Activated naive CD8-positive, alpha-beta T cell treated with anti-CD3 and anti-CD28 coated beads, Interleukin-2, amount 10 ng/mL, durations not matched to agents 7 days and 5 days (primary cell): ENCODE measurements around the gene ZNG1A. TPM values are rescaled to one million over a fixed set of nuclear protein-coding genes. Genes with fewer than 3 reads are reported as not detected.
A peak's percentile ranks its signal among the peaks of the same experiment; 100 is the strongest.
"Not testable (repeated sequence)": the region's sequence is repeated elsewhere in the genome, so short reads cannot be mapped to it uniquely, and the experiment has no call there.

ENCODE experiments used
- ATAC-seq: fragments of 150-1000 bp; cut with Tn5 transposase; one replicate; pipeline ENCODE4 v1.10.0; 2021; ENCODE audit warnings: low read depth, moderate library complexity
- POLR2A ChIA-PET: fragments of 350-600 bp; sonication (Branson Sonifier 250); formaldehyde crosslinking; loops from one replicate; lab custom pipeline; 2021; ENCODE audit warnings: antibody characterized with exemption; lab: Charles Lee
- DNase-seq: peaks from one replicate; pipeline ENCODE4 v3.0.0; 2021
- H3K27ac Mint-ChIP-seq: one replicate; pipeline ENCODE4 v1.8.0; 2022; ENCODE audit warnings: mild to moderate bottlenecking, mixed read lengths
- H3K27me3 Mint-ChIP-seq: one replicate; pipeline ENCODE4 v1.8.0; 2022; ENCODE audit warnings: mild to moderate bottlenecking, moderate library complexity, mixed read lengths
- H3K36me3 Mint-ChIP-seq: one replicate; pipeline ENCODE4 v1.8.0; 2021; ENCODE audit warnings: mild to moderate bottlenecking, mixed read lengths
- H3K4me1 Mint-ChIP-seq: one replicate; pipeline ENCODE4 v1.8.0; 2021; ENCODE audit warnings: mixed read lengths
- H3K4me3 Mint-ChIP-seq: one replicate; pipeline ENCODE4 v1.8.0; 2022; ENCODE audit warnings: mild to moderate bottlenecking, moderate library complexity, mixed read lengths
- H3K9me3 Mint-ChIP-seq: one replicate; pipeline ENCODE4 v1.8.0; 2021; ENCODE audit warnings: mixed read lengths
- total RNA-seq, 2 experiments: library from RNA; stranded (reverse); gene quantifications; one replicate each; pipeline ENCODE4 v1.2.3, GENCODE V29; 2021

ZNG1A gene
- total RNA-seq = 10 to 100 TPM; 26.4 to 27.5 TPM

- H3K4me1 Mint-ChIP-seq, ATAC-seq, POLR2A ChIA-PET, H3K9me3 Mint-ChIP-seq, H3K27me3 Mint-ChIP-seq, H3K36me3 Mint-ChIP-seq: not testable (repeated sequence)
- H3K4me3 Mint-ChIP-seq = peak within 1 kb of the TSS; percentile 80
- H3K27ac Mint-ChIP-seq = peak within 1 kb of the TSS; percentile 85
- peak; percentile 79 for DNase-seq
Measured at GRCh38 chr9:178970-179383, at the start of gene ZNG1A. Gene ZNG1A (minus strand): TSS chr9:179056. CDS start chr9:178969, 87 bp downstream.

GRCh38 chr9:227860-228259, 49.0 kb upstream of the ZNG1A start:
- peaks cover 41% of the 10 kb centered on the region for H3K36me3 Mint-ChIP-seq
- no peak overlapping the region for H3K4me3 Mint-ChIP-seq
- POLR2A ChIA-PET = interaction anchor here (2.1 to 2.8 kb wide), 2 partner anchors 9 to 12 kb away, joined by 6 to 11 read pairs; partner anchors contain the start of gene DOCK8
- no peak for DNase-seq
- H3K27me3 Mint-ChIP-seq = no peaks in the 10 kb centered on the region
- peaks cover 2% of the 10 kb centered on the region for H3K9me3 Mint-ChIP-seq
- H3K27ac Mint-ChIP-seq = no peak overlapping the region
- no peak for ATAC-seq
- peaks cover 13% of the 10 kb centered on the region for H3K4me1 Mint-ChIP-seq

- no peak for DNase-seq
- POLR2A ChIA-PET = interaction anchor here (0.5 to 8.6 kb wide), 5 partner anchors 10 to 62 kb away, joined by 3 to 104 read pairs (median 12); partner anchors contain the start of gene DOCK8
Measured at GRCh38 chr9:224582-225520, 46.0 kb upstream of the ZNG1A start.

GRCh38 chr9:224026-224425, 45.2 kb upstream of the ZNG1A start:
- Mint-ChIP-seq H3K9me3 (no peaks in the 10 kb centered on the region), H3K36me3 (peaks cover 28% of the 10 kb centered on the region), H3K27ac (peak overlapping the region; percentile 62), H3K4me1 (peaks cover 30% of the 10 kb centered on the region), H3K4me3 (no peak overlapping the region), H3K27me3 (no peaks in the 10 kb centered on the region)
- ATAC-seq (no peak), DNase-seq (no peak)
- POLR2A ChIA-PET = interaction anchor here (1.2 to 8.6 kb wide), 4 partner anchors 9 to 63 kb away, joined by 3 to 104 read pairs (median 19); partner anchors contain the start of gene DOCK8

More at GRCh38 chr9:224582-225520, 46.0 kb upstream of the ZNG1A start:
- H3K27me3 Mint-ChIP-seq = no peaks in the 10 kb centered on the region
- ATAC-seq = peak; percentile 51
- H3K4me3 Mint-ChIP-seq = no peak overlapping the region
- H3K36me3 Mint-ChIP-seq = peaks cover 34% of the 10 kb centered on the region
- peaks cover 2% of the 10 kb centered on the region for H3K9me3 Mint-ChIP-seq
- peaks cover 28% of the 10 kb centered on the region for H3K4me1 Mint-ChIP-seq
- H3K27ac Mint-ChIP-seq = peak overlapping the region; percentile 62

- Mint-ChIP-seq H3K27me3 (no peaks in the 10 kb centered on the region), H3K27ac (peak overlapping the region; percentile 80), H3K4me3 (peak overlapping the region; percentile 64), H3K36me3 (peaks cover 27% of the 10 kb centered on the region), H3K9me3 (no peaks in the 10 kb centered on the region), H3K4me1 (peaks cover 32% of the 10 kb centered on the region)
- DNase-seq = no peak
- POLR2A ChIA-PET = interaction anchor here (1.2 to 8.6 kb wide), 5 partner anchors 8 to 57 kb away, joined by 3 to 104 read pairs (median 12); partner anchors contain the start of gene DOCK8
- no peak for ATAC-seq
Measured at GRCh38 chr9:223152-223551, 44.3 kb upstream of the ZNG1A start.

GRCh38 chr9:221989-222776, 43.3 kb upstream of the ZNG1A start:
- Mint-ChIP-seq H3K4me1 (peaks cover 32% of the 10 kb centered on the region), H3K9me3 (no peaks in the 10 kb centered on the region), H3K27me3 (no peaks in the 10 kb centered on the region), H3K4me3 (peak overlapping the region; percentile 64), H3K36me3 (peaks cover 25% of the 10 kb centered on the region), H3K27ac (peak overlapping the region; percentile 80)
- POLR2A ChIA-PET = interaction anchor here (1.0 to 8.6 kb wide), 8 partner anchors 15 to 112 kb away, joined by 3 to 104 read pairs (median 4); no protein-coding TSS in a partner anchor
- DNase-seq (no peak), ATAC-seq (peak; percentile 55)

GRCh38 chr9:219670-220365, 41.0 kb upstream of the ZNG1A start:
- Mint-ChIP-seq H3K4me3 (no peak overlapping the region), H3K36me3 (peaks cover 34% of the 10 kb centered on the region), H3K4me1 (peaks cover 44% of the 10 kb centered on the region), H3K27me3 (no peaks in the 10 kb centered on the region), H3K9me3 (no peaks in the 10 kb centered on the region), H3K27ac (peak overlapping the region; percentile 43)
- ATAC-seq (no peak), DNase-seq (no peak)
- POLR2A ChIA-PET = interaction anchor here (0.6 to 8.6 kb wide), 6 partner anchors 9 to 60 kb away, joined by 3 to 104 read pairs (median 6); no protein-coding TSS in a partner anchor

GRCh38 chr9:219036-219435, 40.2 kb upstream of the ZNG1A start:
- H3K36me3 Mint-ChIP-seq = peaks cover 29% of the 10 kb centered on the region
- H3K9me3 Mint-ChIP-seq, DNase-seq, ATAC-seq, H3K27me3 Mint-ChIP-seq, H3K4me3 Mint-ChIP-seq, H3K27ac Mint-ChIP-seq: not testable (repeated sequence)
- POLR2A ChIA-PET = interaction anchor here (0.6 to 8.6 kb wide), 2 partner anchors 8 to 55 kb away, joined by 3 to 104 read pairs; no protein-coding TSS in a partner anchor
- peaks cover 44% of the 10 kb centered on the region for H3K4me1 Mint-ChIP-seq

GRCh38 chr9:217950-218349, 39.1 kb upstream of the ZNG1A start:
- Mint-ChIP-seq H3K27me3 (no peaks in the 10 kb centered on the region), H3K9me3 (no peaks in the 10 kb centered on the region), H3K4me3 (peak overlapping the region; percentile 34), H3K27ac (no peak overlapping the region), H3K4me1 (peaks cover 40% of the 10 kb centered on the region), H3K36me3 (peaks cover 25% of the 10 kb centered on the region)
- ATAC-seq (no peak), DNase-seq (no peak)
- POLR2A ChIA-PET = interaction anchor here (3.5 to 4.3 kb wide), 3 partner anchors 10 to 63 kb away, joined by 11 to 129 read pairs (median 40); no protein-coding TSS in a partner anchor

GRCh38 chr9:216866-217265, 38.0 kb upstream of the ZNG1A start:
- no peak for DNase-seq
- Mint-ChIP-seq H3K27me3 (no peaks in the 10 kb centered on the region), H3K9me3 (no peaks in the 10 kb centered on the region), H3K36me3 (peaks cover 25% of the 10 kb centered on the region), H3K4me1 (peaks cover 29% of the 10 kb centered on the region), H3K4me3 (peak overlapping the region; percentile 87), H3K27ac (peak overlapping the region; percentile 27)
- no peak for ATAC-seq
- POLR2A ChIA-PET = interaction anchor here (0.9 to 4.3 kb wide), 7 partner anchors 11 to 87 kb away, joined by 3 to 129 read pairs (median 13); no protein-coding TSS in a partner anchor

- Mint-ChIP-seq H3K36me3 (peaks cover 25% of the 10 kb centered on the region), H3K4me3 (peak overlapping the region; percentile 87), H3K9me3 (no peaks in the 10 kb centered on the region), H3K27ac (peak overlapping the region; percentile 88), H3K27me3 (no peaks in the 10 kb centered on the region), H3K4me1 (peaks cover 26% of the 10 kb centered on the region)
- no peak for DNase-seq
- POLR2A ChIA-PET = interaction anchor here (0.7 to 4.3 kb wide), 17 partner anchors 9 to 88 kb away, joined by 3 to 129 read pairs (median 7); no protein-coding TSS in a partner anchor
- no peak for ATAC-seq
Measured at GRCh38 chr9:215631-216155, 36.8 kb upstream of the ZNG1A start.
